HEK293 (cell line): ENCODE results near the gene OR1S2.

Source experiments
- CTCF ChIA-PET: fragments of 350-600 bp; formaldehyde crosslinking; extraction: SDS; loops from one replicate; lab custom pipeline; 2021; ENCODE audit warnings: antibody characterized with exemption; lab: Yijun Ruan, JAX
- POLR2A ChIA-PET: fragments of 300-600 bp; formaldehyde crosslinking; extraction: SDS; loops from one replicate; lab custom pipeline; 2020; ENCODE audit warnings: antibody characterized with exemption, inconsistent platforms; lab: Yijun Ruan, JAX
- H3K27ac ChIP-seq: fragments of 200-500 bp; sonication (Bioruptor generic); 2 replicates; pipeline ENCODE4 v1.5.1; 2014; ENCODE audit warnings: low read depth, low read length, control low read depth, inconsistent platforms; ENCODE audit errors: extremely low read depth
- H3K36me3 ChIP-seq, 2 experiments: fragments of 200-500 bp in 1 of 2; sonication (Bioruptor generic) in 1 of 2; 1 replicate in 1 of 2; 2 replicates in 1 of 2; pipeline ENCODE4 v1.5.1; 2014 to 2017; ENCODE audit warnings: inconsistent platforms in 2 of 2, low read length in 2 of 2; ENCODE audit not compliant: control insufficient read depth in 2 of 2, insufficient read depth in 1 of 2
- H3K4me1 ChIP-seq: fragments of 200-500 bp; sonication (Bioruptor generic); 2 replicates; pipeline ENCODE4 v1.5.1; 2014; ENCODE audit warnings: mild to moderate bottlenecking, low read length, inconsistent platforms; ENCODE audit not compliant: control insufficient read depth, insufficient read depth
- H3K4me3 ChIP-seq: 2 replicates; pipeline ENCODE4 v1.5.1; 2011; ENCODE audit warnings: low read depth, mild to moderate bottlenecking, control low read depth, low read length, moderate library complexity
- H3K9me3 ChIP-seq: fragments of 200-500 bp; sonication (Bioruptor generic); 2 replicates; pipeline ENCODE4 v1.5.1; 2014; ENCODE audit warnings: low read depth, low read length, inconsistent platforms; ENCODE audit not compliant: control insufficient read depth, insufficient read depth
- GLIS1 ChIP-seq: fragments of 450-650 bp; formaldehyde crosslinking; IDR thresholded peaks from 2 replicates; pipeline ENCODE4 v1.5.1; 2016; ENCODE audit warnings: missing biosample characterization, missing genetic modification characterization
- HOXA7 ChIP-seq: sonication (generic); formaldehyde crosslinking; IDR thresholded peaks from 2 replicates; pipeline ENCODE4 v1.8.1; 2022; ENCODE audit warnings: missing genetic modification reagents, borderline replicate concordance
- KLF10 ChIP-seq: fragments of 450-650 bp; IDR thresholded peaks from 2 replicates; pipeline ENCODE4 v1.5.1; 2018; ENCODE audit warnings: missing biosample characterization, mild to moderate bottlenecking, missing genetic modification characterization
- RBAK ChIP-seq: fragments of 450-650 bp; formaldehyde crosslinking; IDR thresholded peaks from 2 replicates; pipeline ENCODE4 v1.5.1; 2016; ENCODE audit warnings: missing biosample characterization, missing genetic modification characterization
- SALL2 ChIP-seq: fragments of 450-650 bp; formaldehyde crosslinking; IDR thresholded peaks from 2 replicates; pipeline ENCODE4 v1.5.0; 2017; ENCODE audit warnings: missing biosample characterization, mild to moderate bottlenecking, missing genetic modification characterization, borderline replicate concordance
- WT1 ChIP-seq: fragments of 450-650 bp; formaldehyde crosslinking; IDR thresholded peaks from 2 replicates; pipeline ENCODE4 v1.5.1; 2016; ENCODE audit warnings: missing biosample characterization, missing genetic modification characterization
- YY2 ChIP-seq: fragments of 450-650 bp; formaldehyde crosslinking; IDR thresholded peaks from 2 replicates; pipeline ENCODE4 v1.5.1; 2016; ENCODE audit warnings: missing biosample characterization, missing genetic modification characterization
- ZBTB10 ChIP-seq: fragments of 450-650 bp; formaldehyde crosslinking; IDR thresholded peaks from 2 replicates; pipeline ENCODE4 v1.5.1; 2016; ENCODE audit warnings: missing biosample characterization, missing genetic modification characterization
- ZBTB20 ChIP-seq: fragments of 450-650 bp; formaldehyde crosslinking; IDR thresholded peaks from 2 replicates; pipeline ENCODE4 v1.5.1; 2016; ENCODE audit warnings: missing biosample characterization, missing genetic modification characterization
- ZBTB21 ChIP-seq: fragments of 450-650 bp; formaldehyde crosslinking; IDR thresholded peaks from 2 replicates; pipeline ENCODE4 v1.5.1; 2017; ENCODE audit warnings: missing biosample characterization, missing genetic modification characterization
- ZBTB48 ChIP-seq: fragments of 450-650 bp; formaldehyde crosslinking; IDR thresholded peaks from 2 replicates; pipeline ENCODE4 v1.5.1; 2016; ENCODE audit warnings: missing biosample characterization, missing genetic modification characterization
- ZBTB7A ChIP-seq: fragments of 450-650 bp; formaldehyde crosslinking; IDR thresholded peaks from 2 replicates; pipeline ENCODE4 v1.5.1; 2016; ENCODE audit warnings: low read depth, missing biosample characterization, missing genetic modification characterization
- ZFP37 ChIP-seq: fragments of 450-650 bp; formaldehyde crosslinking; IDR thresholded peaks from 2 replicates; pipeline ENCODE4 v1.5.1; 2016; ENCODE audit warnings: missing biosample characterization, missing genetic modification characterization
- ZNF121 ChIP-seq: fragments of 450-650 bp; formaldehyde crosslinking; IDR thresholded peaks from 2 replicates; pipeline ENCODE4 v1.5.1; 2016; ENCODE audit warnings: missing biosample characterization, missing genetic modification characterization
- ZNF155 ChIP-seq: fragments of 450-650 bp; formaldehyde crosslinking; IDR thresholded peaks from 2 replicates; pipeline ENCODE4 v1.5.1; 2016; ENCODE audit warnings: missing biosample characterization, missing genetic modification characterization
- ZNF24 ChIP-seq: fragments of 450-650 bp; formaldehyde crosslinking; IDR thresholded peaks from 2 replicates; pipeline ENCODE4 v1.5.1; 2016; ENCODE audit warnings: missing biosample characterization, missing genetic modification characterization
- ZNF335 ChIP-seq: fragments of 450-650 bp; formaldehyde crosslinking; conservative IDR thresholded peaks from 2 replicates; pipeline ENCODE4 v1.5.1; 2016; ENCODE audit warnings: missing biosample characterization, missing genetic modification characterization
- ZNF37A ChIP-seq: fragments of 450-650 bp; IDR thresholded peaks from 2 replicates; pipeline ENCODE4 v1.5.1; 2018; ENCODE audit warnings: missing biosample characterization, missing genetic modification characterization
- ZNF600 ChIP-seq: fragments of 450-650 bp; formaldehyde crosslinking; IDR thresholded peaks from 2 replicates; pipeline ENCODE4 v1.5.1; 2016; ENCODE audit warnings: missing biosample characterization, missing genetic modification characterization
- ZNF626 ChIP-seq: fragments of 450-650 bp; sonication (Bioruptor Pico); formaldehyde crosslinking; IDR thresholded peaks from 2 replicates; pipeline ENCODE4 v1.5.1; 2018; ENCODE audit warnings: missing biosample characterization, missing genetic modification characterization, inconsistent platforms
- ZNF645 ChIP-seq: fragments of 450-650 bp; formaldehyde crosslinking; IDR thresholded peaks from 2 replicates; pipeline ENCODE4; 2016; ENCODE audit warnings: missing biosample characterization, missing genetic modification characterization
- ZNF677 ChIP-seq: fragments of 450-650 bp; IDR thresholded peaks from 2 replicates; pipeline ENCODE4 v1.5.0; 2018; ENCODE audit warnings: missing biosample characterization, mild to moderate bottlenecking, missing genetic modification characterization, moderate library complexity
- TF ChIP-seq, protein P1 (sequence below): fragments of 450-650 bp; formaldehyde crosslinking; IDR thresholded peaks from 2 replicates; pipeline ENCODE4 v1.5.1; 2017; ENCODE audit warnings: missing biosample characterization, missing genetic modification characterization
- TF ChIP-seq, protein P2 (sequence below): fragments of 450-650 bp; formaldehyde crosslinking; IDR thresholded peaks from 2 replicates; pipeline ENCODE4 v1.5.1; 2016; ENCODE audit warnings: missing biosample characterization, missing genetic modification characterization

Gene OR1S2

DNA sequence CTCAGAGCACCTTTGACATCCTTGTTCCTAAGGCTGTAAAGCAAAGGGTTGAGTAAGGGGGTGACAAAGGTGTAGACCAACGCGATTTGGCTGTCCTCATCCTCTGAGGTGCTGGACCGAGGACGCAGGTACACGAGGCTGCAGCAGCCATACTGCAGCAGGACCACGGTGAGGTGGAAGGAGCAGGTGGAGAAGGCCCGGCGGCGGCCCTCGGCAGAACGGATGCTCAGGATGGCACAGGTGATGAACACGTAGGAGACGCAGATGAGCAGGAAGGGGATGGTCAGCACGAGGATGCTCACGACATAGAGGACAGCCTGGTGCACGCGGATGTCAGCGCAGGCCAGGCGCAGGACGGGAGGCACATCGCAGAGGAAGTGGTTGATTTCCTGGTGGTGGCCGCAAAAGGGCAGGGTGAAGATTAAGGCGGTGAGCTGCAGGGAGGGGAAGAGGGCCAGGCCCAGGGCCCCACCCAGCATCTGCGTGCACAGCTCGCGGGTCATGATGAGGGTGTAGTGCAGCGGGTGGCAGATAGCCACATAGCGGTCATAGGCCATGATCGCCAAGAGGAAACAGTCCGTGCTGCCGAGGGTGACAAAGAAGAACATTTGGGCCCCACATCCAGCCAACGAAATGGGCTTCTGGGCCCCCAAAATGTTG, 24.1 kb upstream of the OR1S2 start:
- ChIA-PET POLR2A (no interaction called here), CTCF (no interaction called here)
- no peaks in the 10 kb centered on the region for H3K4me1 ChIP-seq
- no peaks in the 10 kb centered on the region for H3K36me3 ChIP-seq
- no peak overlapping the region for H3K27ac ChIP-seq
- H3K4me3 ChIP-seq: no peak overlapping the region
- no peaks in the 10 kb centered on the region for H3K9me3 ChIP-seq
- TF ChIP-seq WT1 (tag by site-specific recombination) (no peak), RBAK (tag by site-specific recombination) (no peak)

- Histone ChIP-seq H3K9me3 (no peaks in the 10 kb centered on the region), H3K27ac (no peak overlapping the region), H3K4me3 (no peak overlapping the region), H3K36me3 (no peaks in the 10 kb centered on the region), H3K4me1 (no peaks in the 10 kb centered on the region)
- TF ChIP-seq, protein P1, sequence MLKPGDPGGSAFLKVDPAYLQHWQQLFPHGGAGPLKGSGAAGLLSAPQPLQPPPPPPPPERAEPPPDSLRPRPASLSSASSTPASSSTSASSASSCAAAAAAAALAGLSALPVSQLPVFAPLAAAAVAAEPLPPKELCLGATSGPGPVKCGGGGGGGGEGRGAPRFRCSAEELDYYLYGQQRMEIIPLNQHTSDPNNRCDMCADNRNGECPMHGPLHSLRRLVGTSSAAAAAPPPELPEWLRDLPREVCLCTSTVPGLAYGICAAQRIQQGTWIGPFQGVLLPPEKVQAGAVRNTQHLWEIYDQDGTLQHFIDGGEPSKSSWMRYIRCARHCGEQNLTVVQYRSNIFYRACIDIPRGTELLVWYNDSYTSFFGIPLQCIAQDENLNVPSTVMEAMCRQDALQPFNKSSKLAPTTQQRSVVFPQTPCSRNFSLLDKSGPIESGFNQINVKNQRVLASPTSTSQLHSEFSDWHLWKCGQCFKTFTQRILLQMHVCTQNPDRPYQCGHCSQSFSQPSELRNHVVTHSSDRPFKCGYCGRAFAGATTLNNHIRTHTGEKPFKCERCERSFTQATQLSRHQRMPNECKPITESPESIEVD (tag by site-specific recombination): no peak
- TF ChIP-seq ZBTB10 (no peak), GLIS1 (no peak), ZBTB21 (tag by site-specific recombination) (no peak), KLF10 (tag by site-specific recombination) (no peak)
- ChIA-PET CTCF (no interaction called here), POLR2A (no interaction called here)
Observed at GRCh38 chr11:58222721-58223120, 18.8 kb upstream of the OR1S2 start.

GRCh38 chr11:58216476-58216875, 12.5 kb upstream of the OR1S2 start:
- Histone ChIP-seq H3K9me3 (no peaks in the 10 kb centered on the region), H3K4me3 (no peak overlapping the region)
- CTCF ChIA-PET: interaction anchor here (0.5 kb wide), 1 partner anchor 416 kb away, joined by 4 read pairs; no protein-coding TSS in a partner anchor
- TF ChIP-seq ZNF677 (tag by site-specific recombination) (no peak), HOXA7 (CRISPR knock-in tag) (no peak), ZBTB20 (tag by site-specific recombination) (no peak), ZNF645 (tag by site-specific recombination) (no peak), ZBTB48 (tag by site-specific recombination) (no peak), ZFP37 (tag by site-specific recombination) (no peak), ZNF37A (no peak), ZNF335 (tag by site-specific recombination) (no peak), ZNF626 (no peak), ZNF155 (tag by site-specific recombination) (no peak), ZNF24 (tag by site-specific recombination) (no peak), YY2 (tag by site-specific recombination) (no peak), ZNF121 (tag by site-specific recombination) (no peak), ZNF600 (tag by site-specific recombination) (no peak), SALL2 (tag by site-specific recombination) (no peak), ZBTB7A (tag by site-specific recombination) (no peak)
- TF ChIP-seq, protein P2, sequence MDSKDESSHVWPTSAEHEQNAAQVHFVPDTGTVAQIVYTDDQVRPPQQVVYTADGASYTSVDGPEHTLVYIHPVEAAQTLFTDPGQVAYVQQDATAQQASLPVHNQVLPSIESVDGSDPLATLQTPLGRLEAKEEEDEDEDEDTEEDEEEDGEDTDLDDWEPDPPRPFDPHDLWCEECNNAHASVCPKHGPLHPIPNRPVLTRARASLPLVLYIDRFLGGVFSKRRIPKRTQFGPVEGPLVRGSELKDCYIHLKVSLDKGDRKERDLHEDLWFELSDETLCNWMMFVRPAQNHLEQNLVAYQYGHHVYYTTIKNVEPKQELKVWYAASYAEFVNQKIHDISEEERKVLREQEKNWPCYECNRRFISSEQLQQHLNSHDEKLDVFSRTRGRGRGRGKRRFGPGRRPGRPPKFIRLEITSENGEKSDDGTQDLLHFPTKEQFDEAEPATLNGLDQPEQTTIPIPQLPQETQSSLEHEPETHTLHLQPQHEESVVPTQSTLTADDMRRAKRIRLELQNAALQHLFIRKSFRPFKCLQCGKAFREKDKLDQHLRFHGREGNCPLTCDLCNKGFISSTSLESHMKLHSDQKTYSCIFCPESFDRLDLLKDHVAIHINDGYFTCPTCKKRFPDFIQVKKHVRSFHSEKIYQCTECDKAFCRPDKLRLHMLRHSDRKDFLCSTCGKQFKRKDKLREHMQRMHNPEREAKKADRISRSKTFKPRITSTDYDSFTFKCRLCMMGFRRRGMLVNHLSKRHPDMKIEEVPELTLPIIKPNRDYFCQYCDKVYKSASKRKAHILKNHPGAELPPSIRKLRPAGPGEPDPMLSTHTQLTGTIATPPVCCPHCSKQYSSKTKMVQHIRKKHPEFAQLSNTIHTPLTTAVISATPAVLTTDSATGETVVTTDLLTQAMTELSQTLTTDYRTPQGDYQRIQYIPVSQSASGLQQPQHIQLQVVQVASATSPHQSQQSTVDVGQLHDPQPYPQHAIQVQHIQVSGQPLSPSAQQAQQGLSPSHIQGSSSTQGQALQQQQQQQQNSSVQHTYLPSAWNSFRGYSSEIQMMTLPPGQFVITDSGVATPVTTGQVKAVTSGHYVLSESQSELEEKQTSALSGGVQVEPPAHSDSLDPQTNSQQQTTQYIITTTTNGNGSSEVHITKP: no peak

More at GRCh38 chr11:58216476-58216875, 12.5 kb upstream of the OR1S2 start:
- Histone ChIP-seq H3K36me3 (no peaks in the 10 kb centered on the region), H3K4me1 (no peaks in the 10 kb centered on the region), H3K27ac (no peak overlapping the region)
- POLR2A ChIA-PET: no interaction called here
